UCSD-AML1 (cell line): ENCODE data around the gene RHOV.

ENCODE experiments used
- DNase-seq: peaks from one replicate; lab custom pipeline; 2025; ENCODE audit not compliant: unreplicated experiment; lab: John Stamatoyannopoulos, UW

Gene RHOV, protein sequence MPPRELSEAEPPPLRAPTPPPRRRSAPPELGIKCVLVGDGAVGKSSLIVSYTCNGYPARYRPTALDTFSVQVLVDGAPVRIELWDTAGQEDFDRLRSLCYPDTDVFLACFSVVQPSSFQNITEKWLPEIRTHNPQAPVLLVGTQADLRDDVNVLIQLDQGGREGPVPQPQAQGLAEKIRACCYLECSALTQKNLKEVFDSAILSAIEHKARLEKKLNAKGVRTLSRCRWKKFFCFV

DNA sequence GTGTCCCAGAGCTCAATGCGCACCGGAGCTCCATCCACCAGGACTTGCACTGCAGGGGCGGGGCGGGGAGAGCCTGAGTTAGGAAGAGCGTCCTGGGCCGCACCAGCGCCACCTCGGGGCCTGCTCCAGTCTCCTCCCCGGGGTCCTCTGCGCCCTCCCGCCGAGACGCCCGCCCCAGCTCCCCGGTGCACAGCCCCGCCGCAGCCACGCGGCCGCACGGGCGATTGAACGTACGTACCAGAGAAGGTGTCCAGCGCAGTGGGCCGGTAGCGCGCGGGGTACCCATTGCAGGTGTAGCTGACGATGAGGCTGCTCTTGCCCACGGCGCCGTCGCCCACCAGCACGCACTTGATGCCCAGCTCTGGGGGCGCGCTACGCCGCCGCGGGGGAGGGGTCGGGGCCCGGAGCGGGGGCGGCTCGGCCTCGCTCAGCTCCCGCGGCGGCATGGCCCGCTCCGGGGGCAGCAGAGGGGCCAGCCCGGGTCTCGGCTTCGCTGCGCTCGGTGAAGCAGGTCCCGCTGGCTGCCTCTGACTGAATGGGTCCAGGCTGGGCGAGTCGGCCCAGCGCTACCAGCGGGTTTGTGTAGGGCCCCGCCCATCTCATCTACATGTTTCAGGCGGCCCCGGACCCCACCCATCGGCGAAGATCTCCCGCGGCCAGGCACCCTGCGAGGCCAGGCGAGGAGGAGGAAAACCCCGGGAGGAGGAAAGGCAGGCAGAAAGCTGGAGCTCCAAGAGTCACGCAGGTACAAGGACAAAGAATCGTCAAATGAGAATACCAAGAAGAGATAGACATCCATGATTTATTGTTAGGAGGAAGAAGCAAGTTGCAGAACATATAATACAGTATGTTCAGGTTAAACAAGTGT is at the start of gene RHOV:
TSS of gene RHOV (minus strand) at position 541 of the 868 bp plus-strand sequence. CDS start at position 446, 95 bp downstream.
- peak; percentile 68 for DNase-seq

DNA sequence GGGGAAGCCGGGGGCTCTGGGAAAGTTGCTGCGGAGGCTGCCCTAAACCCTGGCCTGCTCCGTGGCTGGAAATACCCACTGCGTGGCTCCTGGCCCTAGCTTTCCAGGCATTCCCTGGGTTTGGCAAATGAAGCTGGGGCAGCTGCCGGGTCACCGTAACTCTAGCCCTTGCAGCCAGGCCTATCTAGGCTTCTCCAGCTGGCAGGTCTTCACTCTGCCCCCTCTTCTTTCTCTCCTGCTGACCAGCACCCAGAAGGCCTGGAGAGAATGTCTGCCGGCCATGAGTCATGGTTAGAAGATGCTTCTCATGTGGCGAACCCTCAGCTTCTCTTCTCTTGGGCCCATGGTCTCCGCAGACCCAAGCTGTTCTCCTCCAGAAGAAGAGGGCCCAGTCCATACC is 49.5 kb upstream of the RHOV start:
- no peak for DNase-seq

DNA sequence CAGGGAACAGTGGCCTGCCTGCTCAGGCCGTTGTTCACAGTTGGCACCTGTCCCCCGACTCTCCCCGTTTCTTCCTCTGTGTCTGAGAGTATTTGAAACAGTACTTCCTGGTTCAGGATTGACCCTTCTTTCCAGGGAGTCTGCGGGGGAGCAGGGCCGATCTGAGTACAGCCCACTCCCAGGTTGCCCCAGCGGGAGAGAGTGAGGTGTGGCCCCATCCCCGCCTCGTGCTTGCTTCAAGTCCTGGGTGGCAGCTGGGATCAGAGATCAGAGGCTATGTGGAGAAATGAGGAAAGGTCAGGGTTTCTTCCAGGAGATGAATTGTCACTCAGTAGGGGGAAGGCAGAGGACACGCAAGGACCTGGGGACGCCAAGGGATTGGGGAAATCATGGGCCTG is 48.6 kb upstream of the RHOV start:
- DNase-seq = no peak

DNA sequence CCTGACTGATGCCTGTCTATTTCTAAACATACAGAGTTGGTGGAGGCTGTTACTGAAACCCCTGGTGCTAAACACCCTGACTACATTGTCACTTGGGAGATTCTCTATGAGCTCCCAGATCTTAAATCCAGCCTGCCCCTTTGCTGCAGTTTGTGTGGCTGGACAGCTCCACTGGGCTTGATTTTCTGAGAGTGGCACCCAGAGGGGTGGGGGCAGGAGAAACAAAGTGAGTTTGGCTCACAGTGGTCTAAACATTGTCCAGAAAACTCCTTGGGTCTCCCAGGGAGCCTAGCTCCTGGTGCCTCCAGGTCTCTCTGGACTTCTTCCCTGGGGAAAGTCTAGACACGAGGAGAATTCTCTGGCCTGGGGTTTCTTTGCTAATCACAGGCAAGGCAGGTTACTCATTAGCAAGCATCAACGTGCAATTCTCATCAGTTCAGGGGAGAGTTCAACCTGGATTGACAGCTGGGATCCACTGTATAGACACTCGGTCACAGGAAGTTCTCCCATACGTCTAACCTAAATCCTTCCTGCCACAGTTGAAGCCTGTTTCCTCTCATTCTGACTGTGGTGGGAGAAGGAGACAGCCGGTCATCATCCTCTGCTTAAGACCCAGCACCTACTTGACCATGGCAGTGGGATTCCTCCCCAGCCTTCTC is 48.0 kb upstream of the RHOV start:
- DNase-seq = no peak

DNA sequence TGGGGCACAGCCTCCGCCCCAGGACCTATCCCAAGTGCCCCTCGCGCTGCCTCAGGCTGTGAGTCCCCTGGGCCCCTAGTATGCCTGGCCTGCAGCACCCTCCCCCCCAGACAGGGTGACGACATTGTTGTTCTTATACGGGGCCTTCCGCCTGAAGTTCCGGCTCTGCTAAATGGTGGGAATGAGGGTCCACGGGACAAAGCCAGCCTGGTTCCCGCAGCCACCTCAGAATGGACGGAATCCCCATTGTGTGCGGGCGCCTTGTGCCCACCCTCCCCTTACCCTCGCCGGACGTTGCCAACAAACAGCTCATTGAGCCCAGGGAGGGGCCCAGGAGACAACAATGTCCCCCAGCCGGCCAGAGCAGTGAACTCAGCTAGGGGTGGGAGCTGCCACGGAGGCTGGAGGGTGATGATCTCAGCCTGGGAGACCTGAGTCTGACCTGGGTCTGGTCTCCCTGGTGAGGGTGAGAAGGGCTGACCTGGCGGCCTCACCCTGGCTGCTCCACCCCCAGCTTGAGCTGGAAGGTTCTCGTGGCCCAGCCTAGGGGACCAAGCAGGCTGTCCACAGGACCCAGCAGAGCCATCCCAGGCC is 44.9 kb upstream of the RHOV start:
- no peak for DNase-seq

DNA sequence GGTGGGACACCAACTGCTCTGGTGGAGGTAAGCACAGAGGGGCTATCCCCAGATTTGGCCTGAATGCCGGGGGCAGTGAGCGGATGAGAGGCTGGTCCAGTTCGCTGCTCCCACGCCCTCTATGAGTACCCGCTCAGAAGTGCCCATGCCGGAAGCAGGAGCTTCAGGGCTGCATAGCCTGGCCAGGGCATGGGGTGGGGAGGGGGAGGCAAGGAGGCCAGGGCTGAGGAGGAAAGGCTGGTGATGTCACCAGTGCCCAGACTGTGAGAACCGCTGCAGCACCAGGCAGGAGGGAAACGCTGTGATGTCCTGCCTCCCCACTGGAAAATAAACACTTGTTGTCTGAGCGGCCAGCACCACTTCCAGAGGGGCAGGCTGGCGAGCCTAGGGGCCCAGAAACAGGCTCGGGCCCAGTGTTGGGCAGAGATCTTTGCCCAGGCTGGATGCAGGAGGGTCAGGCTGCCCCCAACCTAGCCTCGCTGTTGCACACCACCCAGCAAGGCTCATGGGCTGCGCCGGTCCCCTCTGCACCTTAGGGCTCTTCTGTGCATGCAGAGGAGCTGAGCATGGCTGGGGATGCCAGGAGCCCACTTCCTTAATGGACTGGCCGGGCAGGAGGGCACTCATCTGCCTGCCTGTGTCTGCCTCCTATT is 44.2 kb upstream of the RHOV start:
- DNase-seq = no peak

DNA sequence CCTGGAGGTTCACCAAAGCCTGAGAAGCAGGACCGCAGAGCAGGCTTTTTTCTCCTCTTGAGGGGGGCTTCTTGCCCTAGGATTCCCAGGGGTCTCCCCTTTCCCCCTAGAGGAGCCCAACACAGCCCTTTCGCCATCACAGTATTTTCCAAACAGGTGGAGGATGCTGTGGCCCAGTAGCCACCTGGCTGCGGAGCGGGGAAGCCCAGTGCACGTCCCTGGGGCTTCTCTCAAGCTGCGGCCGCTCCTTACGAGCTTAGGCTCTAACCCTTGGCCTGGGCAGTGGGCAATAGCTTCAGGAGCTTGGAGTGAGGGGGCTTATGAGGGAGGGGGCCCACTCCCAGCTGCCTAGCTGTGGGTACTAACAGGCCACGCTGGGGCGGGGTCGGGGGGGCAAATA is 43.6 kb upstream of the RHOV start:
- no peak for DNase-seq

DNA sequence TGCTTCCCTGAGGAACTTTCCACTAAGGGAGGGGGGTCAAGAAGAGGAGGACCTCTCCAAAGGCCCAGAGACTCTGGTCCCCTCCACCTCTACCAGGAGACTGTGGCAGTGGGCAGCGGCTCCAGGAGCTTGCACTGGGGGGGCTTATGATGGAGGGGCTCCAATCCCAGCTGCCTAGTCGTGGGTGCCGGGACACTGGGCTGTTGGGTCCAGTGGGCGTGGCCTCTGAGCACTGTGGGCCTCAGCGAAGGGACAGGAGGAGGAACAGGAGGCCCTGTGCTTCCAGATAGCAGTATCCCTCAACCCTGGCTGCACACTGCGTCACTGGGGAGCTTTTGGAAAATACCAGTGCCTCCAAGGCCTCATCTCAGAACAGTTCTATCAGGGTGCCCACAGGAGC is 41.6 kb upstream of the RHOV start:
- no peak for DNase-seq

DNA sequence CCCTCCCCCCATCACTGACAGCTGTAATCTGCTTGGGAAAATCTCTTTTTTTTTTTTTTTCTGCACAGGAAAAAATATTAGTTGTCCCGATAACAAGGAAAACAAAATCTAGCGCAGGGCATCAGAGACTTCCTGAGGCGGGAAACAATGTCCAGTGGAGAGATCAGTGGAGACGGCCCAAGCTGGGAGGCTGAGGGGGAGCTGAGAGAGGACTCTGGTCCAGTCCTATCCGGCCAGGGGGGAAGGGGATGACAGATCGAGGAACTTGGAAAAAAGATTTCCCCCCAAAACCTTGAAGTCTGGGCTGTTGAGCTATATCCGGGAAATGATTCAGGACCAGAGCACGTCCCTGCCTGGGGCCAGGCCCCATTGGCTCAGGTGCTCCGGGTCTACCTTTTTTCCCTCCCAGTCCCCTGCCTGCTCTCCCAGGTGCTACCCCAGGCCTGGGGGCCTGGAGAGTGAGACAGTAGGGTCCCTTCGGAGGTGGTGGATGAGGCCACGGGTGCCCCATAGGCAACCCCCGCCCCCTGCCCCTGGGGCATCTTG is 41.2 kb upstream of the RHOV start:
- no peak for DNase-seq

DNA sequence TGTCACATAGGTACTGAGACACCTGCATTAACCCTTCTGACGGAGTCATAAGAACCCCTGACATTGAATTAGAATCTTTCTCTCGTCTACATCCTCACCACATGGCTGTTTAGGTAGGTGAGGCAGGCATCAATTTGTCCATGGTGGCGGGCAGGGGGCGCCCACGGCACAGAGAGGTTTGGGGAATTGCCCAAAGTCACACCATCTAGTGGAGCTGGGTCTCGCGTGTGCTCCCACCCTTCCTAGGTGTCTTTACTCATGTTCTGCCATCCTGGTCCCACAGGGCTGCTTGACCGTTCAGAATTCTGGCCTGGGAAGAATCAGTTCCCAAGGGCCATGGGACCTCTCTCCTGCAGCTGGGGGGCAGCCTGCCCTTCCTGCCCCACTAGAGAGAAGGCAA is 40.5 kb upstream of the RHOV start:
- no peak for DNase-seq

DNA sequence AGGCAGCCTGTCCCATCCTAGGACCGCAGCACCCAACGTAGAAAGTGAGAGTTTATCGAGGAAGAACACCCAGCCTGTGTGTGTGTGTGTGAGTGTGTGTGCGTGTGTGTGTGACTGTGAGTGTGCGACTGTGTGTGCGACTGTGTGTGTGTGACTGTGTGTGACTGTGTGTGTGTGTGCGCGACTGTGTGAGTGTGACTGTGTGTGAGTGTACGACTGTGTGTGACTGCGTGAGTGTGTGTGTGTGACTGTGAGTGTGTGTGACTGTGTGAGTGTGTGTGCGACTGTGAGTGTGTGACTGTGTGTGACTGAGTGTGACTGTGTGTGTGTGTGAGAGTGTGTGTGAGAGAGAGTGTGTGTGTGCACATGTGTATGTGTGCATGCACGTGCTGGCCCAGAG is 40.0 kb upstream of the RHOV start:
- no peak for DNase-seq

DNA sequence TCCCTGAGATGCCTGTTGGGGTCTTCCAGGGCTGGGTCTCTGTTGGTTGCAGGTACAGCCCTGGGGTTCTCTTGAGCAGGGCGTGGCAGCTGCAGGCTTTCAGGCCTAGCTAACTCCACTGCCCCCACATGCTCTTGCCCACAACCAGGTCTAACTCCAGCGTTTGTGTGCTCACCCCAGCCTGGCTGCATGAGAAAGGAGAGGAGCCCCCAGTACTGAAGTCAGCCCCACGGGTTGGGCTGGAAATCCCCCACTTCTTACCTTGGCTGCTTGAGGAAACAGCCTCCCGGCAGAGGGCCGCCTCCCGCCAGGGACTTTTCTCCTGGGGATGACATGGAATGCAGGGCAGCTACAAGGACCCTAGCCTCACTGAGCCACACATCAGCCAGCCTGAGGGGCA is 38.4 kb upstream of the RHOV start:
- no peak for DNase-seq

DNA sequence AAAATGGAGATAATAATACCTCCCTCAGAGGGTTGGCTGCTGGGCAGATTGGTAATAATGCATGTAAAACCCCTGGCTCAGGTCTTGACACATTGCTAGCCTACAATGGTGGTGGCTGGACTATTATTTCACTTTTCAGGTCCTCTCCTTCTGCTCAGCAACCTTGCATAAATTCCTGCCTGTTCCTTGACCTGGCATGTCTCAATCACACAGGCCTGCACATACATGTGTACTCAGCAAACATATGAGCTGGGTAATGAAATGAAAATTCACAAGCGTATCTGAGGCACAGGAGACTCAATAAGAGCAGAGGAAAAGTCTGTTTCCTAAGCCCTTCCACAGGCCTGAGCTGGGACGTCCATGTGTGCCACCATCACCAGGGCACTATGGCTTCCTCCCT is 37.7 kb upstream of the RHOV start:
- no peak for DNase-seq

DNA sequence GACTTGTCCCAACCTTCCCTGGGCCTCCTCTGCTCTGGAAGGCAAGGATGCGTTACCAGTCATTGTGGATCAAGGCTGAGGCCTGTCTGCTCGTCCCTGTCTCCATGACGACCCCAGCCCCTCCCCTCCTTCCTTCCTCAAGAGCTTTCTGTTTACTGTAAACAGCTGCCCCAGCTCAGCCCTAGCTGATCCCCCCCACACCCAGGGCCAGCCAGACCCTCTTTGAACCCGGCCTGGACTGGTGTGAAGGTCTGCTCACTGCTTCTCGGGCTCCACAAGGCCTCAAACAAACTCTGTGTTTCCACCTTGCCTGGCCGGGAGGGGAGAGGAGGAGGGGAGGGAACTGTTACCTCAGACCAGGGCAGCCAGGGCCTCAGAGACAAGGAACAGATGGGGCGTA is 37.1 kb upstream of the RHOV start:
- DNase-seq = no peak

DNA sequence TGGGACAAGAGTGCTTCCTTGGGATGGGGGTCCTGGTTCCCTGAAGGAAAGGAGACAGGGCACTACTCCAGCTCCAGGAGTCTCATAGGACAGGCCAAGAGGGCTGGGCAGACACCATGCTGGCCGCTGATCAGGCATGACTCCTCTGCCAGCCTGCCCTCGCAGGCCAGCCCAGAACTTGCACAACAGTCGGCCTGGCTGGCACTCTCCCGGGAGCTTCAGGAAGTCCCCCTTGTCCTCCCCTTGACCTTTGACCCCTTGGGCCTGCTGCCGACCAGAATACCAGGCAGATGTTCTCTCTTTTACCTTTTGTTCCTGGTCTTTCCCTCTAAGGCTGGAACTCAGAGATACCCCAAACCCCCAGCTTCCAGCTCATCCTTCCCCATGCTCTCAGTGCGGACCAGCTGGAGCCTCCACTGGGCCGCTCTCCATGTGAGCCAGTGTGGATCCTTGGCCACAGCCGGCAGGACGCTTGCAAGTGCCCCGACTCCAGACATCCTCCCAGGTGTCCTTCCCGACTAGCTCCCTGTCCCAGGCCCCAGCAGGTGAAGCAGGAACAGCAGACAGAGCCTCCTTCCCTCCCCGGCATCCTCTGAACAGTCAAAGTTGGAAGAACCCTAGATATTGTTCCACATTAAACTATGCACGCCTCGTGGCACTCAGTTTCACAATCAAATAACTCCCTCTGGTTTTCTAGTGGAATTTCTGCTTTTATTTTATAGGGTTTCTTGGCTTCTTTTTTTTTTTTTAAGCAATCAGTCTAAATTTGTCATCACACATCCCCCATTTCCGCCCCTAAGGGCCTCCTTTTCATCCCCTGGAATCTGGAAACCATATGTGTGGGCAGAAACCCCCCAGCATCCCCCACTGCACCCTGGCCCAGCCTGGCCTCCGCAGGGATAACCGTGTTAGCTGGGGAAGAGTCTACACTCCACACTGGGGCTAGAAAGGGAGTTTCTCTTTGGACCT is 35.9 kb upstream of the RHOV start:
- DNase-seq = no peak

DNA sequence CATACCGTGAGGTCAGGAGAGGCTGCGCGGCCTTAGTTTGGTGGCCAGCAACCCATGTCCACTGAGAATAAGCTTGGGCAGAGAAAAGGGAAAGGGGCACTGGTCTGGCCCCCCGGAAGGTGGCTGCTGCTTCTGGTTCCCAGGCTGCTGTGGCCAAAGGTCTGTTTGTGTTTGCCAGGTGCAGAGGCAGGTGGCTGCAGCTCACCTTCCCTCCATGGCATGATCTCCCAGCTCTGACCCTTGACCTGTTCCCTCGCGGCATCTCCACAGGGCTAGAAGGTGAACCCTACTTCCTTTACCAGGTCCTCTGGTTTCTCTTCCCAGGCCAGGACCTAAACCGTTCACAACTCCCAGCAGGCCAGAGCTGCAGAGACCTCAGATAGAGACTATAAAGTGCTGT is 34.1 kb upstream of the RHOV start:
- DNase-seq = no peak

DNA sequence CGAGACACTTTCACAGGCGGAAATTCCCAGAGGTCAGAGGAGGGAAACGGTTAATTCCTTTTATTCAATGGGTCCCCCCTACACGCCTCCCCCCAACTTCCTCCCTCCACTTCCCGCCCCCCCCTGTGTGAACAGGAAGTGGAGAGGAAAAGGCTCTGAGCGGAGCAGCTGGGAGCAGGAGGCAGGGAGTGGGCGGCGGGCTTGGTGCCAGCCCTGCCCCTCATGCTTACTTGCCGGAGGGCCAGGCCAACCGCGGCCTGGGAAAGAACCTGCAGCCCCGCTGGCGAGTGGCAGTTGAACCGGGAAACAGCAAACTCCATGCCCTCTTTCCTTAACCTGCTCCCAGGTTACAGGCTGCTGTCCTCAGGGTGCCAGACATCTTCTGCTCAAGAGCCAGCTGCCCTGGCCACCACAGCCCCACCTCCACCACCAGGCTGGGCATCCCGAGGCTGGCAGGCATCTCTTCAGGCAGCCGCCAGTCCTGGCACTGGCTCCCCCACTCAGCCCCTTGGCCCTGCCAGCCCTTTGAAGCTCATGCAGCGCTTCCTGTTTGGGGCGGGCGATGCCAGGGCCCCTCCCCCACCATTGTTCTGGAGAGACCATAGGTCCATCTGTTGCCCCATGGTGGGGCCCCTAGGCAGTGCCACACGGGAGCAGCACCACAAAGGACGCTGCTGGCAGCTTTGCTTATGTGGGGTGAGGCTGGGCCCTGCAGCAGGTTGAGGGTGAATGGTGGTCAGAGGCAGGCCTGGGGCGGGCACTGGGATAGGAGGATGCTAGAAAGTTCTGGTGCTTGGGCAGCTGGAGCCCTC is 33.2 kb upstream of the RHOV start:
- DNase-seq = peak; percentile 69

DNA sequence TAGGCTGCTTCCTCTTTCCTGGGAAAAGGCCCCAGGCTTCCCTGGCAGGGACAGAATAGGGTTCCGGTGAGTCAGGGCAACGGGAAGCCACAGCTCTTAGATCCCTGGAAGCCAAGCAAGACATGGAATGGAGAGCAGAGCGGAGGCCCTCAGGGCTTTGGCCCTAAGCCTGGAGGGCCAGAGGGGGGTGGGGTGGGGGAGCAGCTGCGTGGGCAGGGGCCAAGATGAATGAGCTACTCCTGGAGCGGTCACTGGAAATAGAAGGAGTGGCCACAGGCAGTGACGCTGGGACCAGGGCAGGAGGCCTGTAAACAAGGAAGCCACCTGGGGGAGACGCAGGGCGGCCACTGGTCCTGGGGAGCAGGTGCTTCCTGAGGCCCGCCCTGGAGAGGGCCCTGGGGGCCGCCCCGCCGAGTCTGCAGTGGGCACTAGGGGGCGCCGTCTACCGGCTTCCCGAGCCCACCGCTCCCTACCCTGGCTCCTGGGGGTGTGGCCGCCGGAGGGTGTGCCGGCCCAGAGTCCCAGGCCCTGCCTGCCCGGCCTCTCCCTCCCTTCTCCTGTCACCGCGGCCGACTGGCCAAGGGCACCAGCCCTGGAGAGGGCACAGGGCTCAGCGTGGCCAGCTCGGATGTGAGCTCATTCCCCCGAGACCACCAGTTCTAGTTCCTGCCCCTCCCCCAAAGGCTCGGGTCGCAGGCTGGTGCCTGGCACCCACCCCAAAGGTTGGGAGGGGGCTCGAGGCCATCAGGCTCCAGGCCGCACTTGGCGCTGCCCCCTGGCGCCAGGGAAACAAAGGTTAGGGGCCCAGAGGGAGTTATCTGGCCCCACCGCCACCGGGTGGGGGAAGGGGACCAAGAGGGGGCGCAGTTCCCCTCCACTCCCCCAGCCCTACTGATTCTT is 32.3 kb upstream of the RHOV start:
- DNase-seq = peak; percentile 88
